H9 (cell line): ENCODE results near the gene PLIN4. TPM values are rescaled to one million over a fixed set of nuclear protein-coding genes. Genes with fewer than 3 reads are reported as not detected.

Source experiments
- DNase-seq: peaks from one replicate; pipeline ENCODE4 v3.0.0-alpha.2; 2017
- H2AFZ ChIP-seq: one replicate; pipeline ENCODE4 v1.6.1; 2013; ENCODE audit warnings: mild to moderate bottlenecking, low read length, control low read depth, moderate library complexity
- H2AK5ac ChIP-seq: 2 replicates; pipeline ENCODE4 v1.6.1; 2013; ENCODE audit warnings: low read length, control low read depth, mixed read lengths; ENCODE audit not compliant: insufficient read length
- H2BK120ac ChIP-seq: one replicate; pipeline ENCODE4 v1.6.1; 2013; ENCODE audit warnings: low read depth, mild to moderate bottlenecking, low read length, control low read depth, inconsistent platforms; ENCODE audit not compliant: poor library complexity, severe bottlenecking
- H2BK12ac ChIP-seq: 2 replicates; pipeline ENCODE4 v1.6.1; 2013; ENCODE audit warnings: low read length, control low read depth, mixed read lengths, low read depth; ENCODE audit not compliant: insufficient read length
- H2BK15ac ChIP-seq: 2 replicates; pipeline ENCODE4 v1.6.1; 2013; ENCODE audit warnings: low read depth, low read length, control low read depth
- H2BK20ac ChIP-seq: one replicate; pipeline ENCODE4 v1.6.1; 2013; ENCODE audit warnings: low read depth, mild to moderate bottlenecking, low read length, control low read depth, inconsistent platforms; ENCODE audit not compliant: poor library complexity, severe bottlenecking
- H2BK5ac ChIP-seq: 2 replicates; pipeline ENCODE4 v1.6.1; 2013; ENCODE audit warnings: low read length, control low read depth, mixed read lengths; ENCODE audit not compliant: insufficient read length
- H3K14ac ChIP-seq: 2 replicates; pipeline ENCODE4 v1.6.1; 2013; ENCODE audit warnings: low read length, control low read depth; ENCODE audit not compliant: insufficient read depth
- H3K18ac ChIP-seq: 2 replicates; pipeline ENCODE4 v1.6.1; 2013; ENCODE audit warnings: low read depth, mild to moderate bottlenecking, mixed read lengths, low read length, control low read depth; ENCODE audit not compliant: insufficient read length
- H3K23ac ChIP-seq: 2 replicates; pipeline ENCODE4 v1.6.1; 2013; ENCODE audit warnings: low read length, control low read depth, mixed read lengths, low read depth; ENCODE audit not compliant: insufficient read length
- H3K23me2 ChIP-seq: 2 replicates; pipeline ENCODE4 v1.6.1; 2013; ENCODE audit warnings: low read depth, mild to moderate bottlenecking, mixed read lengths, low read length, control low read depth; ENCODE audit not compliant: insufficient read length, poor library complexity, severe bottlenecking
- H3K27ac ChIP-seq: 2 replicates; pipeline ENCODE4 v1.5.1; 2013; ENCODE audit warnings: low read length, control low read depth, mixed read lengths, low read depth; ENCODE audit not compliant: insufficient read length
- H3K27me3 ChIP-seq: 2 replicates; pipeline ENCODE4 v1.6.1; 2013; ENCODE audit warnings: low read length, control low read depth, inconsistent platforms; ENCODE audit not compliant: insufficient read depth
- H3K4ac ChIP-seq: 2 replicates; pipeline ENCODE4 v1.6.1; 2013; ENCODE audit warnings: low read depth, mild to moderate bottlenecking, control low read depth, inconsistent platforms, low read length, moderate library complexity
- H3K4me1 ChIP-seq: 2 replicates; pipeline ENCODE4 v1.6.1; 2013; ENCODE audit warnings: low read length, control low read depth, inconsistent platforms; ENCODE audit not compliant: insufficient read depth
- H3K4me2 ChIP-seq: 2 replicates; pipeline ENCODE4 v1.6.1; 2013; ENCODE audit warnings: low read length, control low read depth, mixed read lengths; ENCODE audit not compliant: insufficient read length, insufficient read depth
- H3K56ac ChIP-seq: 2 replicates; pipeline ENCODE4 v1.6.1; 2013; ENCODE audit warnings: low read depth, mild to moderate bottlenecking, mixed read lengths, low read length, control low read depth; ENCODE audit not compliant: insufficient read length
- H3K79me1 ChIP-seq: 2 replicates; pipeline ENCODE4 v1.6.1; 2013; ENCODE audit warnings: low read depth, mild to moderate bottlenecking, moderate library complexity, low read length, control low read depth, inconsistent platforms; ENCODE audit not compliant: insufficient read depth, poor library complexity, severe bottlenecking
- H3K79me2 ChIP-seq: 2 replicates; pipeline ENCODE4 v1.6.1; 2013; ENCODE audit warnings: low read length, control low read depth, inconsistent platforms; ENCODE audit not compliant: insufficient read depth
- H3K9ac ChIP-seq: 2 replicates; pipeline ENCODE4 v1.6.1; 2013; ENCODE audit warnings: low read length, control low read depth, mixed read lengths; ENCODE audit not compliant: insufficient read length; ENCODE audit errors: extremely low read depth
- H3K9me3 ChIP-seq: one replicate; pipeline ENCODE4 v1.6.1; 2013; ENCODE audit warnings: low read depth, low read length, inconsistent platforms; ENCODE audit not compliant: control insufficient read depth
- H3T11ph ChIP-seq: one replicate; pipeline ENCODE4 v1.6.1; 2013; ENCODE audit warnings: mild to moderate bottlenecking, low read length, control low read depth, inconsistent platforms
- H4K20me1 ChIP-seq: one replicate; pipeline ENCODE4 v1.6.1; 2013; ENCODE audit not compliant: control insufficient read depth, insufficient read length, insufficient read depth
- H4K5ac ChIP-seq: 2 replicates; pipeline ENCODE4 v1.6.1; 2013; ENCODE audit warnings: low read depth, mild to moderate bottlenecking, mixed read lengths, low read length, control low read depth; ENCODE audit not compliant: insufficient read length
- H4K8ac ChIP-seq: replicated peaks from 2 replicates; pipeline ENCODE4 v1.6.1; 2013; ENCODE audit warnings: low read length, control low read depth, mixed read lengths, low read depth; ENCODE audit not compliant: insufficient read length
- H4K91ac ChIP-seq: 2 replicates; pipeline ENCODE4 v1.6.1; 2013; ENCODE audit warnings: low read depth, mild to moderate bottlenecking, moderate library complexity, mixed read lengths, low read length, control low read depth; ENCODE audit not compliant: insufficient read length
- H3K27ac Mint-ChIP-seq, 3 experiments: 2 replicates in 2 of 3; 3 replicates in 1 of 3; pipeline ENCODE4 v1.8.0; 2020 to 2021; ENCODE audit warnings: mixed read lengths in 3 of 3, mild to moderate bottlenecking in 1 of 3, moderate library complexity in 1 of 3
- H3K27me3 Mint-ChIP-seq: 2 replicates; pipeline ENCODE4 v1.8.0; 2021; ENCODE audit warnings: low read depth, mild to moderate bottlenecking, moderate library complexity, mixed read lengths
- H3K36me3 Mint-ChIP-seq, 3 experiments: 2 replicates in 2 of 3; 3 replicates in 1 of 3; pipeline ENCODE4 v1.8.0; 2020 to 2021; ENCODE audit warnings: low read depth in 3 of 3, mixed read lengths in 3 of 3; ENCODE audit not compliant: insufficient read depth in 1 of 3
- H3K4me1 Mint-ChIP-seq, 2 experiments: 2 replicates each; pipeline ENCODE4 v1.8.0; 2020; ENCODE audit warnings: mixed read lengths in 2 of 2
- H3K4me3 Mint-ChIP-seq, 2 experiments: 2 replicates in 1 of 2; 3 replicates in 1 of 2; pipeline ENCODE4 v1.8.0; 2020 to 2021; ENCODE audit warnings: mild to moderate bottlenecking in 2 of 2, mixed read lengths in 2 of 2, moderate library complexity in 1 of 2
- H3K9me3 Mint-ChIP-seq, 2 experiments: 2 replicates in 1 of 2; 3 replicates in 1 of 2; pipeline ENCODE4 v1.8.0; 2020; ENCODE audit warnings: mild to moderate bottlenecking in 2 of 2, mixed read lengths in 2 of 2, moderate library complexity in 1 of 2
- CTCF ChIP-seq: fragments of 200-600 bp; sonication (generic); conservative IDR thresholded peaks from 3 replicates; pipeline ENCODE4 v1.8.0; 2021; ENCODE audit warnings: antibody characterized with exemption, mild to moderate bottlenecking
- WGBS: extraction: QIAGEN DNeasy Blood & Tissue Kit; methylation state at CpG from one replicate; pipeline ENCODE4 v1.1.7; 2013; ENCODE audit warnings: missing lambda C conversion rate, low lambda C conversion rate, mixed read lengths; ENCODE audit not compliant: insufficient read length; ENCODE audit errors: extremely low coverage; 5-methylcytosine and 5-hydroxymethylcytosine counted together
- total RNA-seq: library from RNA; stranded (reverse); gene quantifications from 2 replicates; pipeline ENCODE4 v1.2.1, GENCODE V29; 2021

PLIN4 gene
- total RNA-seq, 1 experiment from 2014 or later: 1.1 TPM

DNA sequence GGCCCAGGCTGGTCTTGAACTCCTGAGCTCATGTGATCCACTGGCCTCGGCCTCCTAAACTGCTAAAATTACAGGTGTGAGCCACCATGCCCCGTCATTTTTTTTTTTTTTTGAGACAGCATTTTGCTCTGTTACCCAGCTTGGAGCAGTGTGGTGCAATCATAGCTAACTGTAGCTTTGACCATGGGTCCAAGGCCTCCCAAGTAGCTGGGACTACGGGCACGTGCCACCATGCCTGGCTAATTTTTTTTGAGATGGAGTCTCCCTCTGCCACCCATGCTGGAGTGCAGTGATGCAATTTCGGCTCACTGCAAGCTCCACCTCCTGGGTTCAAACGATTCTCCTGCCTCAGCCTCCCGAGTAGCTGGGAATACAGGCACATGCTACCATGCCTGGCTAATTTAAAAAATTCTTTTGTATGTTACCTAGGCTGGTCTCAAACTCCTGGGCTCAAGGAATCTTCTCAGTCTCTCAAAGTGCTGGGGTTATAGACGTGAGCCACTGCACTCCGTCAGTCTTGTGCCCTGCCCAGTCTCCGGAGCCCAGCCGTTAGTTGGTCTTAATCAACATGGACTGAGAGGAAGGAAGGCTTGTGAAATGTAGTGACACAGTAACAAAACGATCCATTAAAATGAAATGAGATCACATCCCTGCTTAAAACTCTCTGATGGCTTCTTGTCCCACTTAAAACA is 23.0 kb upstream of the PLIN4 start:
- Histone ChIP-seq H3T11ph (no peak overlapping the region), H3K9ac (no peak overlapping the region), H3K23me2 (no peaks in the 10 kb centered on the region), H4K5ac (no peak overlapping the region), H2AK5ac (no peak overlapping the region), H3K4me1 (no peaks in the 10 kb centered on the region), H3K27ac (no peak overlapping the region), H4K8ac (no peak overlapping the region), H3K79me2 (no peaks in the 10 kb centered on the region), H4K91ac (no peak overlapping the region), H3K9me3 (no peaks in the 10 kb centered on the region), H2BK20ac (no peak overlapping the region), H3K23ac (no peak overlapping the region), H3K4me2 (no peak overlapping the region), H3K18ac (no peak overlapping the region), H2BK15ac (no peak overlapping the region), H4K20me1 (no peaks in the 10 kb centered on the region), H2BK5ac (no peak overlapping the region), H3K14ac (no peak overlapping the region), H2AFZ (no peak overlapping the region), H2BK120ac (no peak overlapping the region), H3K56ac (no peak overlapping the region), H3K4ac (no peak overlapping the region), H2BK12ac (no peak overlapping the region), H3K27me3 (no peaks in the 10 kb centered on the region), H3K79me1 (no peaks in the 10 kb centered on the region)
- Mint-ChIP-seq H3K27ac (peak overlapping the region in 1 of 3 experiments; percentile 28; a peak in 1 of 7 replicates), H3K36me3 (peaks cover 0 to 5% (median 0%) of the 10 kb centered on the region in 3 experiments; a peak in 3 of 7 replicates), H3K9me3 (peaks cover 0 to 4% of the 10 kb centered on the region in 2 experiments; a peak in 2 of 5 replicates), H3K4me1 (peaks cover 6 to 9% of the 10 kb centered on the region in 2 experiments), H3K27me3 (peaks cover 23% of the 10 kb centered on the region), H3K4me3 (no peak overlapping the region; a peak in 1 of 5 replicates)
- no CpG with 5 or more reads among the region's 12 CpGs for whole genome bisulfite sequencing
- no peak for TF ChIP-seq CTCF
- no peak for DNase-seq
